ENCODE measurements around the gene GRHL1.

GRCh38 chr2:10046931-10047330 is 95.4 kb downstream of the GRHL1 start:
- TF ChIP-seq POLR2A (IDR thresholded peaks at IDR 0.05) (no peak), CTCF (IDR thresholded peaks at IDR 0.05 in 8 of 11, conservative IDR thresholded peaks at IDR 0.05 in 3 of 11) (no peak), POLR2AphosphoS5 (IDR thresholded peaks at IDR 0.05) (no peak)
